Measurements from ENCODE around the gene PLCD1. TPM values are rescaled to one million over a fixed set of nuclear protein-coding genes. Genes with fewer than 3 reads are reported as not detected.

Gene PLCD1
- total and polyA plus RNA-seq, 2 experiments from 2014 or later = 21.0 to 29.1 TPM

DNA sequence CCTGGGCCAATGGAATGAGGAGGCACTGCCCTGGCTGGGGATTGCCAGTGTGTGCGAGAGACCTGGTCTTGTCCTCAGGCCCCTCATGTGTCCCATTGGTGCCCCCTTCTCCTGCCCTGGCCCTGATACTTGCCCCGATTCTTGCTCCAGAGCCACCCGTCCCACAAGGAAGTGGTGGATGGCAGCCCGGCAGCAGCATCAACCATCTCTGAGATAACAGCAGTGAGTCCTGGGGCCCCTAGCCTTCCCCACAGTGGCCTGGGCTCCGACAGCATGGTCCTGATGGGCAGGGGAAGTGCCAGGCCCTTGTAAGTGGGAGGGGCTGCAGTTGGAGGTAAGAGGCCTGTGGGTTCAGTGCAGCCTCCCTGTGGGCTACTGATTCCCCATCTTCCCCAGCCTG, 23.4 kb downstream of the PLCD1 start:
- H3K4me3 ChIP-seq = no peak overlapping the region
- no peak for DNase-seq (ENCODE audit: low read depth in 1 of 2, low spot score in 1 of 2)
- H3K27ac ChIP-seq = no peak overlapping the region
- no peaks in the 10 kb centered on the region for H3K9me3 ChIP-seq (ENCODE audit: low read depth)
- no peaks in the 10 kb centered on the region for H3K27me3 ChIP-seq
- no peaks in the 10 kb centered on the region for H3K4me1 ChIP-seq (ENCODE audit: low read depth)
- H3K36me3 ChIP-seq = no peaks in the 10 kb centered on the region
- TF ChIP-seq, protein P1, sequence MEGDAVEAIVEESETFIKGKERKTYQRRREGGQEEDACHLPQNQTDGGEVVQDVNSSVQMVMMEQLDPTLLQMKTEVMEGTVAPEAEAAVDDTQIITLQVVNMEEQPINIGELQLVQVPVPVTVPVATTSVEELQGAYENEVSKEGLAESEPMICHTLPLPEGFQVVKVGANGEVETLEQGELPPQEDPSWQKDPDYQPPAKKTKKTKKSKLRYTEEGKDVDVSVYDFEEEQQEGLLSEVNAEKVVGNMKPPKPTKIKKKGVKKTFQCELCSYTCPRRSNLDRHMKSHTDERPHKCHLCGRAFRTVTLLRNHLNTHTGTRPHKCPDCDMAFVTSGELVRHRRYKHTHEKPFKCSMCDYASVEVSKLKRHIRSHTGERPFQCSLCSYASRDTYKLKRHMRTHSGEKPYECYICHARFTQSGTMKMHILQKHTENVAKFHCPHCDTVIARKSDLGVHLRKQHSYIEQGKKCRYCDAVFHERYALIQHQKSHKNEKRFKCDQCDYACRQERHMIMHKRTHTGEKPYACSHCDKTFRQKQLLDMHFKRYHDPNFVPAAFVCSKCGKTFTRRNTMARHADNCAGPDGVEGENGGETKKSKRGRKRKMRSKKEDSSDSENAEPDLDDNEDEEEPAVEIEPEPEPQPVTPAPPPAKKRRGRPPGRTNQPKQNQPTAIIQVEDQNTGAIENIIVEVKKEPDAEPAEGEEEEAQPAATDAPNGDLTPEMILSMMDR (IDR thresholded peaks at IDR 0.05; ENCODE audit: low read depth, low read length) = no peak

DNA sequence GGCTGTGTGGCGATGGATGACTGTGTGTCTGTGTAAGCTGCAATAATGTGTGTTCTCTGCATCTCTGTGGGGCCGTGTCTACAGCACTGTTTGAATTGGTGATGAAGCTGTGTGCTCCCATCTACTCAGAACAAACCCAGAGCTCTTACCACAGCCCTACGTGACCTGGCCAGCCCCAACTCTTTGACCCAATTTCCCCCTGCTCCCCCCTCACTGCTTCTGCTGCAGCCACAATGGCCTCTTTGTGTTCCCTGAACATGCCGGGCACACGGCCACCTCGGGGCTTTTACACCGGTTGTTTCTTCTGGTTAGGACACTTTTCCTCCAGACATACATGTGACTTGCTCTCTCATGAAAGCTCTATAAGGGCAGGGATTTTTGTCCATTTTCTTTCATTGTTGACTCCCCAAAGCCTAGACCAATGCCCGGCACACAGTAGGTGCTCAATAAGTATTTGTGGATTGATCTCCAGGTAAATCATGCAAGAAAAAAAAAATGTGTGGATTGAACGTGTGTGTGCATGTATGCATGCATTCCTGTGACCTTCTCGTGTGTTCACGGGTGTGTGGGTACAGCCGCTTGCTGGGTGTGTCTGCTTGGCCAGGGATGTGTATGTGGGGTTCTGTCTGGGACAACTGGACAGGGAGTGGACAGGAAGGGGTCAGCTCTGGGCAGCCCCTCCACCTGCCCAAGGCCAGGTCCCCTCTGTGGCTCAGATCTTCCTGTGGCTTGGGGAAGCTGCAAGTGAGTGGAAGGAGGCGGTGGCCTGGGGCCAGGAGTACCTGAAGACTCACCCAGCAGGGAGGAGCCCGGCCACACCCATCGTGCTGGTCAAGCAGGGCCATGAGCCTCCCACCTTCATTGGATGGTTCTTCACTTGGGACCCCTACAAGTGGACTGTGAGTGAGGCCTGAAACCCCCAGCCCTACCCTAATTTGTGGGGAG, 24.1 kb downstream of the PLCD1 start:
- H3K9me3 ChIP-seq (ENCODE audit: low read depth) = no peaks in the 10 kb centered on the region
- DNase-seq (ENCODE audit: low read depth in 1 of 2, low spot score in 1 of 2) = peak in 1 of 2 donors; percentile 82
- H3K36me3 ChIP-seq = no peaks in the 10 kb centered on the region
- H3K4me1 ChIP-seq (ENCODE audit: low read depth) = no peaks in the 10 kb centered on the region
- H3K27ac ChIP-seq = no peak overlapping the region
- H3K27me3 ChIP-seq = no peaks in the 10 kb centered on the region
- TF ChIP-seq, protein P1 (IDR thresholded peaks at IDR 0.05; ENCODE audit: low read depth, low read length) = no peak
- H3K4me3 ChIP-seq = no peak overlapping the region

- TF ChIP-seq, protein P1 (IDR thresholded peaks at IDR 0.05; ENCODE audit: low read depth, low read length) = peak; percentile 81
- Histone ChIP-seq H3K27me3 (no peaks in the 10 kb centered on the region), H3K4me3 (no peak overlapping the region), H3K9me3 (ENCODE audit: low read depth) (no peaks in the 10 kb centered on the region), H3K36me3 (no peaks in the 10 kb centered on the region), H3K27ac (no peak overlapping the region), H3K4me1 (ENCODE audit: low read depth) (no peaks in the 10 kb centered on the region)
- DNase-seq (ENCODE audit: low read depth in 1 of 2, low spot score in 1 of 2) = peak; percentile 74 to 77
These were observed 24.9 kb downstream of the PLCD1 start for GRCh38 chr3:38004415-38005075.

DNA sequence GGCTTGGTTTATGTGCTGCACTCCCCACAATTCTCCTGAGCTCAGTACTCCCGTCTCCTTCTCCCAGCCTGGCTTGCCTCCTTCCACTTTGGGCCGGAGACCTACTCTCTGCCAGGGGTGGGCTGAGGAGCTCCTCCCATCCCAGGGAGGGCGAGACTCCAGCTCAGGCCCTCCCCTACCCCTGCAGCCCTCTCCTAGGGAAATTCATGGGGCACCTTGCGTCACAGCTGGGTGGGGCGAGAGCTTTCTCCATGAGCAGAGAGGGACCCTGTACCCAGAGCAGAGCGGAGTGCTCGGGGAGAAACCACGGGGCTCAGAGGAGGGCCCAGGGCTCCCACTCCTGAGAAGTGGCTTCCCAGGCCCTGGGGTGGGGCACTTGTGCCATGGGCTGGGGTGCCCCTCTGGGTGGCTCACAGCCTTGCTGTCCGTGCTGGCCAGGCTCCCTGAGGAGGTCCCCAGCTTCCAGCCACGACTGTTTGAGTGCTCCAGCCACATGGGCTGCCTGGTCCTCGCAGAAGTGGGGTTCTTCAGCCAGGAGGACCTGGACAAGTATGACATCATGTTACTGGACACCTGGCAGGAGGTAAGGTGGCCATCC, 25.5 kb downstream of the PLCD1 start:
- H3K4me3 ChIP-seq = no peak overlapping the region
- DNase-seq (ENCODE audit: low read depth in 1 of 2, low spot score in 1 of 2) = no peak
- H3K27me3 ChIP-seq = no peaks in the 10 kb centered on the region
- no peaks in the 10 kb centered on the region for H3K4me1 ChIP-seq (ENCODE audit: low read depth)
- no peaks in the 10 kb centered on the region for H3K36me3 ChIP-seq
- no peaks in the 10 kb centered on the region for H3K9me3 ChIP-seq (ENCODE audit: low read depth)
- no peak overlapping the region for H3K27ac ChIP-seq
- TF ChIP-seq, protein P1 (IDR thresholded peaks at IDR 0.05; ENCODE audit: low read depth, low read length) = no peak

DNA sequence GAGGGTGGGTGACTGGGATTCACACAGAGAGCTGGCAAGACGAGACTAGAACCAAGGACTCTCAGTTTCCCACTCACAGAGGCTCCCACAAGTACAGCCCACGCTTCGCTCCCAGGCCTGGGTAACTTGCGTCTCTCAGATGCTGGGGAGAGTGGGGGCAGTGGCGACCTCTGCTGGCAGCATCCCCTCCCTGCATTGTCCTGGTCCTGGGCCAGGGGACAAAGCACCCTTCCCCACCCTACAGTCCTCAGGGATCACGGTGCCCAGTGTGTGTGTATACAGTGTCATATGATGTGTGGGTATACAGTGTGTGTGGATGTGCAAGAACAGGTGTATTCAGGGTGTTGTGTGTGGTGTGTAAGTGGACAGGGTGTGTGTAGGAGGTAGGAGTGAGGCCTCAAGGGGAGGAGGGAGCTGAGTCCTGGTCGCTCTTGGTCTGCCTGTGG, 26.0 kb downstream of the PLCD1 start:
- TF ChIP-seq, protein P1 (IDR thresholded peaks at IDR 0.05; ENCODE audit: low read depth, low read length) = peak; percentile 86
- H3K27ac ChIP-seq = no peak overlapping the region
- no peaks in the 10 kb centered on the region for H3K9me3 ChIP-seq (ENCODE audit: low read depth)
- H3K36me3 ChIP-seq = no peaks in the 10 kb centered on the region
- no peaks in the 10 kb centered on the region for H3K27me3 ChIP-seq
- DNase-seq (ENCODE audit: low read depth in 1 of 2, low spot score in 1 of 2) = peak; percentile 60 to 76
- no peak overlapping the region for H3K4me3 ChIP-seq
- no peaks in the 10 kb centered on the region for H3K4me1 ChIP-seq (ENCODE audit: low read depth)

Data from cardiac muscle cell (in vitro differentiated cells and primary cell).